ENCODE data around the gene MRPL27.

DNA sequence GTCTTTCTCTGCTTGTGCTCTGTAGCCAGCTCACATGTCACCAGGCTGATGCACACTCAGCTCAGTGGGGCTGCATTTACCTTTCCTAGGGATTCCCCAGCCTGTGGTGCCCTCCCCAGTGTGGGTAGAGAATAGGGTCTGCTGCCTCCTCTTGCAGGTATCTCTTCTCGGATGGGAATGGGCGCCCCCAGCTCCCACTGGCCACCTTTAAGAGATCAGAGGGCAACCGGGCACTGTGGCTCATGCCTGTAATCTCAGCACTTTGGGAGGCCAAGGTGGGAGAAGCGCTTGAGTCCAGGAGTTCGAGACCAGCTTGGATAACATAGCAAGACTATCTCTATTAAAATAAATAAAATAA is 23.8 kb downstream of the MRPL27 start:
- TF ChIP-seq CTCF (IDR thresholded peaks at IDR 0.05; ENCODE audit: low read length): no peak
- TF ChIP-seq EZH2 (IDR thresholded peaks at IDR 0.05; ENCODE audit: borderline replicate concordance, low read length): no peak

Data from OCI-LY1 (cell line).